HG03066 (cell line): ENCODE data around the gene ZNF407.

Experiments
- ATAC-seq: cut with Tn5 transposase; IDR thresholded peaks from one replicate; pipeline ENCODE4 v1.9.1; 2021; ENCODE audit warnings: low read depth; ENCODE audit not compliant: unreplicated experiment

Gene ZNF407

DNA sequence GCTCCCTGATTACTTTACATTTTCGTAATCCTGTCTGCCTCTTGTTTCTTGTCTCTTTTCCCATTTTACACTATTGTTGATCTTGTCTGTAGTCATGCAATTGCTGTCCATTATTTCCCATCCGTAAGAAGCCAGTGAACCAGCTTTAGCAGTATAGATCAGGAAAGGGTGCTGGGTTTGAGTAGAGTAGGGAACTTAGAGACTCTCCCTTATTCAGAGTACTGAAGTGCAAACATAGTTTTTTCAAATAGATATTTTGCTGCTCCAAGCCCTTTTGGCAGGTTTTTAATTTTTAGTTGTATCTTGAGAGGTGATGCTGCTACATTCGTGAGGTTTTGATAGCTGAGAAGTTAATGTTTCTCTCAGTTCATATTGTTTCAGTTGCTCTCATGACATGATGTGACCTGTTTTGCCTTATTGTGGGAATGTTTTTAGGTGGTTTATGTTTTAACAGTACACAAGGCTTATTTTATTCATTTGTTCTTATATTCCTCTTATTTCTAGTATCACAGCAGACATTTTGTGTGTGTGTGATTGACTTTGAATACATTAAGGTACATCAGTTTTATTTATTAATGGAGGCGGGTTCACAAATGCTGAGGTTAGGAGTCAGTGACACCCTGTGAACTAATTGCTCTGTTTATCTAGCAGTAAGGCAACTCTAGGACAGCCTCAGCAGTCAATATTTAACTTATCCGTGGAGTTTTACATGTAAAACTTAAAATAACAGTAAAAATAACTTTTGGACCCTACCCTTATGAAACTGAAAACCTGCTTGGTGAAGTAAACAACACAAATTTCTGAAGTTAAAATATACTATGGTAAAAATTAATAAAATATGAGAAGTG is 118.4 kb downstream of the ZNF407 start:
- ATAC-seq = no peak

DNA sequence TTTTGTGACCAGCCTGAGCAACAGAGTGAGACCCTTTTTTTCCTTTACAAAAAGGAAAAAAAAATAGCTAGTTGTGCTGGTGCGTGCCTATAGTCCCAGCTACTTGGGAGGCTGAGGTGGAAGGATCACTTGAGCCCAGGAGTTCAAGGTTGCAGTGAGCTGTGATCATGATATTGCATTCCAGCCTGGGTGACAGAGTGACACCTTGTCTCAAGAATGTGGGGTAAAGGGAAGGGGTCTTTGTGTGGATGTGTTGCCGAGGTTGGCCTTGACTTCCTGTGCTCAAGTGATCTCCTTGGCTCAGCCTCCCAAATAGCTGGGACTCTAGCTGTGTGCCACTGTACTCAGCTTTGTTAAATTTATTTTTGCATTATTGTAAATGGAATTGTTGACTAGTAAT is 120.6 kb downstream of the ZNF407 start:
- no peak for ATAC-seq

DNA sequence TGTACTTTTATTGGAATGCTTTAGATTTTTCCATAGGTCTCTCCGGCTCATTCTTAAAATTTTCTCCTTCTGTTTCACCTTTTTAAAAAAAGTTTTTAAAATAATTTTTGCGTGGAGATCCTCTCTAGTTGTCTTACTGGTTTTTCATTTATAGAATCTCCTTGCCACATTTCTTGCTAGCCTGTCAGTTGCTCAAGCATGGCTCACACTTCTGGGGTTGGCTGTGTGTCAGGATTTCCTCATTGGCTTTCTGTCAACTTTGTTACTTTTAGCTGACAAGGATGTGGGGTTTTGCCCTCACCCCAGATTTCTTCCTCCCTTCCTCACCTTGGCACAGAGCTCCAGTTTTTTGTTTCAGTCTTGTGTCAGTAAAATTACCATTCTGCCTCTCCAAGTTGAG is 124.6 kb downstream of the ZNF407 start:
- ATAC-seq = no peak

DNA sequence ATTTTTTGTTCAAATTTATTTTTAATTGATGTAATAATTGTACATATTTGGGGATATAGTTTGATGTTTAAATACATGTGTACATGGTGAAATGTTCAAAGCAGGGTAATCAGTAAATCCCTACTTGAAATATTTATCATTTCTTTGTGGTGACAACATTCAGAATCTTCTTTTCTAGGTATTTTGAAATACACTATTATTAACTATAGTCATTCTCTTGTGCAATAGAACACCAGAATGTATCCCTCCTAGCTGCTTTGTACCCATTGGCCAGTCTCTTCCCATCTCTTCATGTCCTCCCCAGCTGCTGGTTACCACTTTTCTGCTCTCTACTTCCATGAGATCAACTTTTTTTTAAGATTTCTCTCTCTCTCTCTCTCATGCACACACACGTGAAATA is 126.5 kb downstream of the ZNF407 start:
- no peak for ATAC-seq

DNA sequence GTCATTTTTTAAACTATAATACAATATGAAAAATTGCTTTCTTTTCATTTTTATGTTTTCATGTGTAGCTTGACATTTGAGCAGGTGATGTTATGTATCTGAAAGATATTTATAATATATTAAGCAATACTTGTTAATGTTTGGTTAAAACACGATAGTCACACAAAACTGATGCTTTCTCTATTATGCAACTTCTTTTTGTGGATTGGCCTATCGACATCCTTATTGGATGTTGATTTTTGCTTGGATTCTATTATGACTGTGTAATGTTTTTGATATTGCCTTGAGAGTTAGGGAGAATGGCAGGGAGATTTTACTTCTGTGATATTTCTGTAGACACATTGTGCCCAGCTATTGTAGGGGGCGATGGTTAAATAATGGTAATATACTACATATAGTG is 128.0 kb downstream of the ZNF407 start:
- ATAC-seq = no peak

DNA sequence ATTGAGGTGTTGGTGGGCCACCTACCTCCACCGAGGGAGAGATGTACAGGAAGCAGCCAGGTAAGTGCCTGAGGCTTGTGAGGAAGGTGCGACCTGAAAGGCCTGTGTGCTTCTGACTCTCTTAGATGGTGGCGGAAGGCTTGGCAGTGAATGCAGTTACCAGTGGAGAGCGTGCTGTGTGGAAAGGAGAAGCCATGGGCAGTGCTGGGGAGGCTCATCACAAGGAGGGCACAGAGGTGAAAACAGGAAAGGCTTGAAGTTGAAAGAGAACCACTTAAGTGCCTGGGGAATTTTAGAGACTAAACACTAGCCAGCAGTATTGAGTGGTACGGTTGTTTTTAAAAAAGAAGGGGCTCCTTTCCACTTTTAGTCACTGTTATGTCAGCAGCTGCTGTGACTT is 130.9 kb downstream of the ZNF407 start:
- ATAC-seq = no peak

DNA sequence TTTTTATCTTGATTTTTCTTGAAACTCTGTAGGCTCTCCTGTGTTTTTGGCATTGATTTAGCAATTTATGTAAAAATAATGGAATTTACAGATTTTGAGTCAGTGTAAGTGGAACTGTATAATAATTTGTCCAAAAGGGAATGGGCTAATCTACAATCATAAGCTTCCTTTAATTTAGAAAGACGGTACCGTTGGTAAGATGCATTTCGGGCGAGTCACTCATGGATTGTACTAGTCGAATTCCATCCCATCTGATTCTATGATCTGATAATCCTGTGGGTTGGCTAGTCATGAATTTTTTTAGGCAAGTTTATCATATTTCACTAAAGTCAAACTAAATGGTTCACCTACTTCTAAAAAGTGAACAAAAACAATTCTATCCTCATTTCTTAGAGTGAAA is 133.4 kb downstream of the ZNF407 start:
- ATAC-seq = no peak

DNA sequence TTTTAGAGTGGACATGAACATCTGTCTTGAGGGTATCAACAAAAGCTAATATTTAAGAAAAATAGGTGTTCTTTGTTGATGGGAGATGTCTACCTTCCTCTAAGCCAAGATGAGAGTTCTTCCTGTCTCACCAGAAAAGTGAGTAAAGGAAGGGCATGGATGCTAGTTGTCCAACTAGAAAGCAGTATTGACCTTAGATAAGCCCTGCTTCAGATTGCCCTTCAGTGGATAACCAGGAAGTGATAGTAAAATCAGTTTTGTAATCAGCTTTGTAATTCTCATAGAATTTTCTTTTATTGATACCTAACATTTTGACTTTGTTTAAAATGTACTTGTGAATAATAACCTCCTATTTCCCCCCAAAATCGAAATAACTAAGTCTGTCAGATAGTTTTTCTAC is 134.7 kb downstream of the ZNF407 start:
- ATAC-seq = no peak

DNA sequence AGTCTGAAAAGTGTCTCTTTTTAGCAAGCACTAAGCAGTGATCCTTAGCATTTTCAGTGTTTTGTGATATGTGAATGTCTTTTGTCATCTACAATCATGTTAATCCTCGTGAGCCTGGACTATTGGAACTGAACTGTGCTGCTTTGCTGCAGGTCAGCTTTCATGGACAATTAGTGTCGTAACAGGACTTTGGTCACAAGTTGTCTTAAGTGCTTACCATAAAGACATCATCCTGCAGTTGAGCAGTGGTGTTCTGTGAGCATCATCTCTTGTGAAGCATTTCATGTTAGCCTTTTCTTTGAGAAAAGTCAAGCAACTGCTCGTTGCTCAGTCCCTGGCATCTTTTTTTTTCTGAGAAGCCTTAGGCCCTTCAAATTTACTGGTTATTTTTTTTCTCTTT is 135.9 kb downstream of the ZNF407 start:
- ATAC-seq = no peak

DNA sequence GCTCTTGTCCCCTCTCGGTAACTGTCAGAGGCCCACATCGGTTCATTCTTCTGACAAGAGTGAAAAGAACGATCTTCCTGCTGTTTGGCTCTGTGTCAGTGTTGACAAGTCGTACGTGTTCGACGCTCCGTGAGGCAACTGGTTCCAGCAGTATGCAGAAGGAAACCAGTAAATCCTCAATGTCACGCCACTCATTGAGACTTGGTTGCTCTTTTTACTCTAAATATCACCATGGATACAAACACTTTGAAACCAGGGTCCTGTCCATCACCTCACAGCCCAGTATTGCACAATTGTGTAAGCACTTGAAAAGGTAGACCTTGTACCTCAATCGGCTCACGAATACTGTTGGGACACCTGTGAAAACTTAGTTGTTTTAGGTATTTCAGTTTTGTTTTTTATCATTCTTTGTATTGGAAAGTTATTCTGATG is 136.4 kb downstream of the ZNF407 start:
- no peak for ATAC-seq

DNA sequence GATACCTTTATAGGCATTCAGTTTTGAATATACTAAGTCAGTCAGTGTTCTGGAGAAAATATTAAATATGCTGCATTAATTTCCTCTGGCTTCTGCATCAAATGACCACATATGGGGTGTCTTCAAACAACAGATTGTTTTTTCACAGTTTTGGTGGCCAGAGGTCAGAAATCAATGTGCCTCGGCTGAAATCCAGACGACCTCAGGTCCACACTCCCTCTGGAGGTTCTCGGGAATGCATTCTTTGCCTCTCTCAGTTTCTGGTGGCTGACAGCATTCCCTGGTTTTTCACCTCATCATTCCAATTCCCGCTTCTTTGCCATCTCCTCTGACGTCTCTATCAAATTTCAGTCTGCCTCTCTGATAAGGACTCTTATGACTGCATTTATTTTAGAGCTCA is 142.3 kb downstream of the ZNF407 start:
- ATAC-seq = no peak

DNA sequence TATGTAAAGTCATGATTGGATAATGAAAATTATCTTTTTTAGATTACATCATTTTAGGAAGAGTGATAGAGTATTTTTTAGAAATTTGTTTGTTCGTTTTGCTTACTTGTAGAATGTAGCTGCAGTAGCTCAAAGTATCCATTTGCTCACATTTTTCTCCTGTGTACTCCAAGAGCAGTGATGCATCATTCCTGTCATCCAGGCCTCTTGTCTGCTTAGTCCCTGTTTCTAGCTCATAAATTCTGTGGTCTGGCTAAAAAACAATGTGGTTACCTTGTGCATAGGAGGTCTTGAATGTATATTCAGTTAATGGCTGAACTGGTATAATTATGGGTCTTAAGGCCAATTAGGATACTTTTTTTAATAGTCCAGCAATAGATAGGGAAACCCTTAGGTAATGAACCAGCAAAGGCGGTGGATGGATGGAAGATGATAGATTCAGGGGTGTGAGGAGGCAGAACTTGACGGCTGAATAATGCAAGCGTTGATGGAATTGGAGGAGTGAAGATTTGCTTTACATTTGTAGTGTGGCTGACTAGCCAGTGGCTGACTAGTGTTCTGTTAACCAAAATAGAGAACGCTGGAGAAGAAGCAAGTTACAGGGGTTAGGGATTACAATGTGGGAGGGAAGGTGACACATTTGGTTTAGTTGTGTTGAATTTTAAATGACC is 145.0 kb downstream of the ZNF407 start:
- no peak for ATAC-seq

DNA sequence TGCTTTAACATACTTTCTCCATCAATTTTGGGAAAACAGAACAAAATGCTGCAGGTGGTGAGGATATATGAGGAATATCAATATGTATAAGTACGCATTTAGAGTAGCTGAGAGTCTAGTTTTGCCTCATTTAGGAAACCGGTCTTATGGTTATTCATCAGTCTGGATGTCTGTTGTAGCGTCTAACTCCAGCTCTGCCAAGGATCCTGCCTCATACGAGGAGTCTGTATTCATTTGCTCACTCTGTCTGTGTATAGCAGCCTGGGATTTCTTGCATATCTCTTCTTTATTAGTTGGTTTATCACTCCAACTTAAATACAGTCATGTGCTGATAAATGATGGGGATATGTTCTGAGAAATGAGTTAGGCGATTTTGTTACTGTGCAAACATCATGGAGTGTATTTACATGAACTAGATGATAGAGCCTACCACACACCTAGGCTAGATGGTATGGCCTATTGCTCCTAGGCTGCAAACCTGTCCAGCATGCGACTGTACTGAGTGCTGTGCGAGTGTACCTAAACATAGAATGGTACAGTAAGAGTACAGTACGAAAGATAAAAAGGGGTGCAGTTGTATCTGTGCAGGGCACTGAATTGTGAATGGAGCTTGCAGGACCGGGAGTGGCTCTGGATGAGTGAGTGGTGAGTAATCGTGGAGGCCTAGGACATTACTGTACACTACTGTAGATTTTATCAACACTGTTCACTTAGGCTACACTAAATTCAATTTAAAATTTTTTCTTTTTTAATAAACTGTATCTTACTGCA is 148.1 kb downstream of the ZNF407 start:
- ATAC-seq = no peak

DNA sequence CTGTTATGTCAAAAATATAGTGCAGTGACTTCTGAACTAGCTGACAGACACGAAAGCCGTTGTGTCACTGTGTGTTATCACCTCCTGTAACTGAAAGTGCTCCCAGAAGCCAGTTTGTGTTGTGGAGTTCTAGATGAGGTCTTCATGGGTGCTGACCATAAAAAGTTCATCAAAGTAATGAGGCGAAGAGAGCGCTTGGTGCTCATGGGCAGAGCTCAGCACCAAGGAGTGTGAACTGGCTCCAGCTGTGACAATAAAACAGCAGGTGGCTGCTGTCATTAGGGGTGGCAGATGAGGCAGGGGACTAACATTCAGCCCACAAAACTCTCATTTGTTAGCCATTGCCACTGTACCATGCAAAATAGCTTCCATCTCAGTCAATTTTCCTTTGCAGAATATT is 151.1 kb downstream of the ZNF407 start:
- no peak for ATAC-seq

DNA sequence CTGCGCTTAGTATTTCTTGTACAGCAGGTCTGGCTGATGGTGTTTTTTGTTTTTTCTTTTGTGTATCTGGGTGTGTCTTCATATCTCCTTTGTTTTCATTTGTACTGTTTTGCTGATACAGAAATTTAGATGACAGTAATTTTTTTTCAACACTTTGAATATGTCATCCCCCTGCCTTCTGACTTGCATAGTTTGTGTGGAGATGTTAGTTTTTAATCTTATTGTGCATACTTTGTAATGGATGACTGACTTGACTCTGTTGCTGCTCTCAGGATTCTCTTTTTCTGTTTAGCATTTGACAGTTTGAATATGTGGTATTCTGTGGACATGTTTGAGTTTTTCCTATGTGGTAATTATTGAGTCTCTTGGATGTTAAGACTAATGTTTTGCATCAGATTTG is 161.3 kb downstream of the ZNF407 start:
- no peak for ATAC-seq

DNA sequence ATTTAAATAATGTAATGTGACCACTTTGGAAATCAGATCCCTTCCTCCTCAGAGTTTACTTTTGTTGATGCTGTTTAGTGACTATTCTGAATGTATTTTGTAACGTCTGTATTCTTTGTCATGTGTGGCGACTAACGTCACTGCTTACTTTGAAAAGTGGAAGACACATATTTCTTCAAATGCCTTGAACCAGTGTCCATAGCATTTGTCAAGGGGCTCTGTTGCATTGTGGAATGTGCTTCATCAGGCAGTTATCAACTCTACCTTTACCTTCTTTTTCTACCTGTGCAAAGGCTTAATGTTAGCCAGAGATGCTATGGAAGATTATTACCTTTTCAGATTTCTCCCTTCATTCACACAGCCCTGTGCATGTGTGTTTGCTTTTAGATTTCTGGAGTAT is 162.4 kb downstream of the ZNF407 start:
- no peak for ATAC-seq

DNA sequence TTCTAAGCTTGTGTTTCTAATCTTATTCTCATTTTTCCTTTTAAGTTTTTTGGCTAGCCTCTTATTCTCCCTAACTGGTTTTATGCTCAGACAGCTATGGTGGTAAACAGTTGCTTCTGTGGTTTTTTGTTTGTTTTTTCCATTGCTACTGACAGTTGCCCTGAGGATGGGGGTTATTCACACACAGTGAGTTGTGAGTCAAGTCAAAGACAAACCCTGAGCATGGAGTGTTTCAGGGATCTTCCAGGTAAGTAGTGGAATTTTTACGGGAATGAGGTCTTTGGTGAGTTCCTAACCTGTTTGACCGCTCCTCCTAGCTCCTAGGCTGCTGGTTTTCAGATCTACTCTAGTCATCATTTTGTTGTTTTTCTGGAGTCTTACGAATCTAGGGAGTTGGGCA is 162.8 kb downstream of the ZNF407 start:
- no peak for ATAC-seq

DNA sequence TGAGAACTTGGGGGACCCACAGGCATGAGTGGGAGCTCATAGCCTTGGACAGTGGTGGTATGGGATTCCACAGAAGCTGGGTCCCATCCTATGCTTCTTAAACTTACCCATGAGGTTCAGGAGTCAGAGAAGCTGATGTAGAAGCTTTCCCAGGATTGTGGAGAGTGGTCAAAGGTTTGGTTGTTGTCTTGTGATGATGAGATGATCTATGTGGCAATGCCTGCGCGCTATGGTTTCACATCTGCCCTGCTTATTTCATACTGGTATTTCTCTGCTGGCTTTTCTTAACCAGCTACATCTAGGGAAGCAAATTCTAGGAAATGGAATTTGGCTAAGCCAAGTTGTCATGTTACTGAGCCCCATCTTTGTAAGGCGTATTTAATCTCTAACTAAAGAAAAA is 168.6 kb downstream of the ZNF407 start:
- ATAC-seq = no peak

DNA sequence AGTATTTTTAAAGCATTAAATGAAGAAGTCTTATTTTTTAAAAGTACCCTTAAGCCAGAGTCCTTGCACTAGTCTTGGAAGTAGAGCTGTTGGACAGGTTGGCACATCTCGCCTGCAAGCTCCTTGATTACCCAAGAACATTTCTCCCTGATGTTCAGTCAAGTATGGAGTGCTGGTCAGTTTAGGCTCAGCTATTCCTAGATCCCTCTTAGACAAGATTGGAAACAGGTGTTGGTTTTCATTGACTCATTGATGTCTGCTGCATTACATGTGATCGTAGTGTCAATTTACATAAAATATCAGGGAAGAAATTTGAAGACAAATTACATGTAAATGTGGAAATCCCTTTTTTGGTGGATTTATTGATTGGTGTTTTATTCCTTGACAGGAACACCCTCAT is 170.4 kb downstream of the ZNF407 start:
- ATAC-seq = no peak

DNA sequence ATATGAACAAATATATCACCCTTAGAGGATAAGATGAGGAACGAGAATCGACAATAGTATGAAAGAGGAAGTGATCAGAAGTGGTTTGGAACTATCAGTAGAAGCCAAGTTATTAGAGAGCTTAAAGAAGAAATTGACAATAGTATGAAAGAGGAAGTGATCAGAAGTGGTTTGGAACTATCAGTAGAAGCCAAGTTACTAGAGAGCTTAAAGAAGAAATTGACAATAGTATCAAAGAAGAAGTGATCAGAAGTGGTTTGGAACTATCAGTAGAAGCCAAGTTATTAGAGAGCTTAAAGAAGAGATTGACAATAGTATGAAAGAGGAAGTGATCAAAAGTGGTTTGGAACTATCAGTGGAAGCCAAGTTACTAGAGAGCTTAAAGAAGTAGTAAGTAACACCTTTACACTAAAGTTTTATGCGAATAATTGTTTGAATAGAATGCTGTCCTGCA is 175.5 kb downstream of the ZNF407 start:
- peak; percentile 83 for ATAC-seq

DNA sequence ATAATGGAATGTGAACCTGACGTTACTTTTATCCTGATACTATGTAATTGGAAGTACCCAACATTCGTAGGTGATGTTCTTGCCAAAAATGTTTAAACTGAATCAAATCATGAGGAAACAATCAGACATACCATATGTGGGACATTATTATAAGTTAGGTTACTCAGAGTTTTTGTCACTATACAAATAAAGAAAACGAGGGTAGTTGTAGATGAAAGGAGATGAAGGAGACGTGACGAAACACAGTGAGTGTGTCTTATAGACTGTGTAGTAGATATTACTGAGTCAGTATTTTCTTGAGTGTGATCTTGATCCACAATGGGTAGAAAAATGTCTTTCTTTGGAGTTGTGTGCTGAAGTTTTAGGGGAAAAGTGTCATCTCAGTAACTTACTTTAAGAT is 176.8 kb downstream of the ZNF407 start:
- ATAC-seq = no peak
